Uterus (tissue), 2 donors: ENCODE results near the gene CPED1.

Experiments
- CTCF ChIP-seq, 4 experiments: fragments of 200-600 bp in 2 of 4; fragments of 450-650 bp in 2 of 4; sonication (generic) in 2 of 4; IDR thresholded peaks; one replicate each; pipeline ENCODE4 v1.5.1; 2016 to 2019; ENCODE audit warnings: antibody characterized with exemption in 4 of 4, mild to moderate bottlenecking in 2 of 4, moderate library complexity in 1 of 4
- POLR2A ChIP-seq, 2 donors: fragments of 450-650 bp; IDR thresholded peaks; one replicate each; pipeline ENCODE4 v1.6.1; 2016; ENCODE audit warnings: antibody characterized with exemption in 2 of 2, mild to moderate bottlenecking in 1 of 2, moderate library complexity in 1 of 2

GRCh38 chr7:121046009-121046408, 57.5 kb downstream of the CPED1 start:
- TF ChIP-seq CTCF (IDR thresholded peaks at IDR 0.05) (no peak), POLR2A (IDR thresholded peaks at IDR 0.05) (no peak)
